HG03432 (cell line): ENCODE data around the gene OR2F1.

Source experiments
- ATAC-seq: cut with Tn5 transposase; IDR thresholded peaks from one replicate; pipeline ENCODE4 v1.9.1; 2021; ENCODE audit warnings: mild to moderate bottlenecking, moderate library complexity; ENCODE audit not compliant: unreplicated experiment

OR2F1 gene

GRCh38 chr7:143953421-143953820, 1.2 kb upstream of the OR2F1 start:
- no peak for ATAC-seq

- no peak for ATAC-seq
Observed at GRCh38 chr7:143954135-143954534, 509 bp upstream of the OR2F1 start.

- no peak for ATAC-seq
Observed at GRCh38 chr7:143958781-143959180, 4.1 kb downstream of the OR2F1 start.

- ATAC-seq: no peak
Observed at GRCh38 chr7:143960813-143961610, 6.4 kb downstream of the OR2F1 start.

- ATAC-seq: no peak
Observed at GRCh38 chr7:143965280-143965679, 10.6 kb downstream of the OR2F1 start.

GRCh38 chr7:143967398-143967797, 12.8 kb downstream of the OR2F1 start:
- ATAC-seq: no peak

- ATAC-seq: no peak
Observed at GRCh38 chr7:143973870-143974416, 19.3 kb downstream of the OR2F1 start.

- no peak for ATAC-seq
Observed at GRCh38 chr7:143974459-143974858, 19.8 kb downstream of the OR2F1 start.

GRCh38 chr7:143975617-143976016, 21.0 kb downstream of the OR2F1 start:
- ATAC-seq: no peak

GRCh38 chr7:143978585-143978984, 23.9 kb downstream of the OR2F1 start:
- ATAC-seq: no peak

- no peak for ATAC-seq
Observed at GRCh38 chr7:143979359-143979758, 24.7 kb downstream of the OR2F1 start.

GRCh38 chr7:143979998-143980397, 25.4 kb downstream of the OR2F1 start:
- ATAC-seq: no peak

- no peak for ATAC-seq
Observed at GRCh38 chr7:143980746-143981510, 26.3 kb downstream of the OR2F1 start.

GRCh38 chr7:143983960-143984359, 29.3 kb downstream of the OR2F1 start:
- no peak for ATAC-seq

GRCh38 chr7:143987513-143987912, 32.9 kb downstream of the OR2F1 start:
- ATAC-seq: peak; percentile 72

- no peak for ATAC-seq
Observed at GRCh38 chr7:143988976-143989745, 34.5 kb downstream of the OR2F1 start.

- ATAC-seq: no peak
Observed at GRCh38 chr7:143992670-143993069, 38.0 kb downstream of the OR2F1 start.

- no peak for ATAC-seq
Observed at GRCh38 chr7:143993924-143994323, 39.3 kb downstream of the OR2F1 start.

- ATAC-seq: no peak
Observed at GRCh38 chr7:144000020-144000419, 45.4 kb downstream of the OR2F1 start, which contains the start of gene OR6B1. Gene OR6B1 (plus strand): TSS chr7:144000320. CDS start chr7:144003997, 3,677 bp downstream.

- no peak for ATAC-seq
Observed at GRCh38 chr7:144001543-144001942, 46.9 kb downstream of the OR2F1 start.

GRCh38 chr7:144004703-144005102, 50.1 kb downstream of the OR2F1 start:
- ATAC-seq: no peak
